ENCODE results near the gene KRT71. TPM values are rescaled to one million over a fixed set of nuclear protein-coding genes. Genes with fewer than 3 reads are reported as not detected.

Gene KRT71
- total RNA-seq = not detected in 2 replicates

GRCh38 chr12:52552681-52553195, at the start of gene KRT71:
KRT71 (minus strand) TSS chr12:52553145; CDS start chr12:52553077, 68 bp downstream.

GRCh38 chr12:52600941-52601481, 48.1 kb upstream of the KRT71 start, which contains the start of gene KRT72:
KRT72 (minus strand) TSS chr12:52601463; CDS start chr12:52601452, 11 bp downstream.

DNA sequence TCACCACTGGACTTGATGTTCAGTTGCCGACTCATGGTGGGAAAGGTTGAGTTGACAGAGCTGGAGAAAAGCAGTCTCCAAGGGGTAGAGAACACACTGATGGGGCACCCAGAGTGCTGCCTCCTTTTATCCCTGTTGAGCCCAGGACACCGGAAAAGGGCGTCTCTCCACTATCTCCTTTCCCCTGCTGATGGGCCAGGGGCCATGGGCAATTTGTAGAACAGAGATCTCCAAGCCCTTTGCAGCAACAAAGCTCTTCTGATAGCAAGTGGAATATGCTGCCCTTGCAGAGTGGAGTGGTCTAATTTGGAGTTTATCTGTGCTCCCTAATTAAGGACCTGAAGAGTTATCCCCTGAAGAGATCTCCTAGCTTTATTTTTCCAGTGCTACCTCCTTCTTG, 20.8 kb upstream of the KRT71 start, which contains the start of gene KRT74:
TSS of gene KRT74 (minus strand) at position 101 of the 400 bp plus-strand sequence. CDS start at position 35, 66 bp downstream.

DNA sequence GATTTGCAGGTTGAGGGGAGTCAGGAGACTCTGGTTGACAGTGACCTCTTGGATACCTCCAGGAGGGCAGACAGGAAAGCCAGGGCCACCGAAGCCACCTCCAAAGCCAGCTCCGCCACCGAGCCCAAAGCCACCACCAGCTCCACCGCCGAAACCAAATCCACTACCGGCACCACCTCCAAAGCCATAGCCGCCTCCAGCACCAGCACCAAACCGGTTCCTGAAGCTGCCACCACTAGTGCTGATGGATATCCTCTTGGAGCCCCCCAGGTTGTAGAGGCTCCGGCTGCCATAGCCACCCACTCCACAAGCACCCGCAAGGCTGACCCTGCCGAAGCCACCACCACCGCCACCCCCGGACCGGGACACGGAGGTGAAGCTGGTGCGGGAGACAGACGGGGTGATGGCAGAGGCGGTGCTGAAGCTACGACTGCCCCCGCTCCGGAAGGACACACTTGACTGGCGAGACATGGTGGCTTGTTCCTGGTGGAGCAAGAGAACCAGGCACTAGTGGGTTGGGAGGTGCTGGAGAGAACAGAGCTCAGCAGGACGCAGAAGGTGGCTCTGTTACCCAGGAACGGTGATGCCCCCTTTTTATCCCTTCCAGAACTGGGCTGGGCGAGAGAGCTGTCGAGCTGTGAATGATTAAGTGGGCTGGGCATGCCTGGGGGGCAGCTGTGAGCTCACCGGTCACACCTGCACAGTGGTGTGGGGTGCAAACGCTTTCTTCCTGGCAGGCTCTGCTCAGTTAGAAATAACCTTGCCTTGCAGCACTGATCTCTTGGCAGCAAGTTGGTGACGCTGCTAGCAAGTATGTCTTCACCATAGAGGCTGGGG, 32.9 kb downstream of the KRT71 start, which contains the start of gene KRT5:
TSS of gene KRT5 (minus strand) at position 569 of the 837 bp plus-strand sequence. CDS start at position 471, 98 bp downstream.

Other genes with a start within 250 kb of the KRT71 start
- gene KRT83, start 231.7 kb downstream of the KRT71 start, total RNA-seq = not detected in 2 replicates
- gene KRT85, start 185.7 kb downstream of the KRT71 start, total RNA-seq = not detected in 2 replicates
- not detected in 2 replicates for gene KRT84, start 167.5 kb downstream of the KRT71 start, total RNA-seq
- gene KRT82, start 146.8 kb downstream of the KRT71 start, total RNA-seq = not detected in 2 replicates
- not detected in 2 replicates for gene KRT75, start 118.8 kb downstream of the KRT71 start, total RNA-seq
- not detected in 2 replicates for gene KRT6B, start 101.0 kb downstream of the KRT71 start, total RNA-seq
- under 0.01 TPM in 1 of 2 replicates, not detected in the other for gene KRT6C, start 79.3 kb downstream of the KRT71 start, total RNA-seq
- gene KRT6A, start 59.9 kb downstream of the KRT71 start, total RNA-seq = 0.11 TPM in 1 of 2 replicates, not detected in the other
- gene KRT5, start 32.8 kb downstream of the KRT71 start, total RNA-seq = 0.11 TPM in 1 of 2 replicates, not detected in the other
- not detected in 2 replicates for gene KRT74, start 20.7 kb upstream of the KRT71 start, total RNA-seq
- not detected in 2 replicates for gene KRT72, start 48.3 kb upstream of the KRT71 start, total RNA-seq
- not detected in 2 replicates for gene KRT73, start 65.4 kb upstream of the KRT71 start, total RNA-seq
- gene KRT2, start 99.1 kb upstream of the KRT71 start, total RNA-seq = not detected in 2 replicates
- gene KRT1, start 127.3 kb upstream of the KRT71 start, total RNA-seq = not detected in 2 replicates
- not detected in 2 replicates for gene KRT77, start 150.4 kb upstream of the KRT71 start, total RNA-seq
- not detected in 2 replicates for gene KRT76, start 224.2 kb upstream of the KRT71 start, total RNA-seq
- not detected in 2 replicates for gene KRT3, start 243.0 kb upstream of the KRT71 start, total RNA-seq